Spleen (tissue), 11 donors: ENCODE measurements around the gene CNNM3. TPM values are rescaled to one million over a fixed set of nuclear protein-coding genes. Genes with fewer than 3 reads are reported as not detected.

Experiments used
- DNase-seq: peaks from one replicate; pipeline ENCODE4 v3.0.0-alpha.2; 2020
- H3K27ac ChIP-seq, 8 donors: fragments of 200-600 bp; sonication (generic) in 7 of 8; 1 replicate in 4 of 8; 2 replicates in 4 of 8; pipeline versions ENCODE4 v1.5.0 to v1.8.0; 2016 to 2021; ENCODE audit warnings: inconsistent platforms in 4 of 8, mild to moderate bottlenecking in 4 of 8, moderate library complexity in 1 of 8
- H3K27me3 ChIP-seq, 7 donors: fragments of 200-600 bp; sonication (generic) in 6 of 7; replicated peaks in 1 of 7; 1 replicate in 4 of 7; 2 replicates in 3 of 7; pipeline versions ENCODE4 v1.5.0 to v1.8.0; 2016 to 2021; ENCODE audit warnings: inconsistent platforms in 3 of 7, mild to moderate bottlenecking in 1 of 7
- H3K36me3 ChIP-seq, 6 donors: fragments of 200-600 bp; sonication (generic) in 5 of 6; 1 replicate in 4 of 6; 2 replicates in 2 of 6; pipeline versions ENCODE4 v1.5.0 to v1.8.0; 2016 to 2021; ENCODE audit warnings: inconsistent platforms in 2 of 6
- H3K4me1 ChIP-seq, 6 donors: fragments of 200-600 bp; sonication (generic) in 5 of 6; 1 replicate in 3 of 6; 2 replicates in 3 of 6; pipeline versions ENCODE4 v1.5.0 to v1.8.0; 2016 to 2021; ENCODE audit warnings: inconsistent platforms in 3 of 6
- H3K4me3 ChIP-seq, 8 donors: fragments of 200-600 bp; sonication (generic) in 7 of 8; 1 replicate in 4 of 8; 2 replicates in 4 of 8; pipeline versions ENCODE4 v1.5.0 to v1.8.0; 2016 to 2021; ENCODE audit warnings: inconsistent platforms in 4 of 8, mild to moderate bottlenecking in 4 of 8, moderate library complexity in 2 of 8
- H3K9me3 ChIP-seq, 8 donors: fragments of 200-600 bp; sonication (generic) in 7 of 8; 1 replicate in 4 of 8; 2 replicates in 4 of 8; pipeline versions ENCODE4 v1.5.0 to v1.8.0; 2016 to 2021; ENCODE audit warnings: inconsistent platforms in 4 of 8
- POLR2A ChIP-seq, 3 donors: fragments of 450-650 bp; IDR thresholded peaks; one replicate each; pipeline ENCODE4 v1.5.1; 2017; ENCODE audit warnings: antibody characterized with exemption in 3 of 3, mild to moderate bottlenecking in 1 of 3
- POLR2AphosphoS5 ChIP-seq, 3 donors: sonication (generic); formaldehyde crosslinking; IDR thresholded peaks; one replicate each; pipeline ENCODE4 v1.5.1; 2017; ENCODE audit warnings: antibody characterized with exemption in 3 of 3
- WGBS, 5 donors: extraction: QIAGEN DNeasy Blood & Tissue Kit in 3 of 5; methylation state at CpG; one replicate each; pipeline versions ENCODE4 v1.1.5 to v1.1.7; 2013 to 2018; 5-methylcytosine and 5-hydroxymethylcytosine counted together
- intact Hi-C: fragments of 100-400 bp; cut with DNase I; formaldehyde crosslinking; loops from one replicate; pipeline ENCODE4 v1.15.0; 2023; ENCODE audit warnings: low total_unique reads
- polyA plus RNA-seq, 3 donors: library from polyadenylated mRNA; stranded (reverse); fragments of 200-250 nt; gene quantifications; one replicate each; pipeline ENCODE4 v1.2.1, GENCODE V29; 2013
- total RNA-seq, 7 donors: library from RNA; depleted of rRNA in 3 of 7; stranded (reverse); fragments of >200 nt in 3 of 7; fragmentation: NEBNext Ultra II Directional in 4 of 7; extraction: Animal tissue kit (Norgen Biotek cat#: 25700) in 4 of 7; gene quantifications; one replicate each; pipeline versions ENCODE4 v1.1.0 to v1.2.1, GENCODE V29; 2016 to 2021
- TF ChIP-seq, protein P1 (sequence below), 11 experiments: fragments of 200-600 bp in 7 of 11; fragments of 450-650 bp in 4 of 11; sonication (generic) in 4 of 11; IDR thresholded peaks in 8 of 11; conservative IDR thresholded peaks in 3 of 11; 1 replicate in 7 of 11; 2 replicates in 4 of 11; pipeline versions ENCODE4 v1.4.0 to v1.8.0; 2016 to 2021; ENCODE audit warnings: antibody characterized with exemption in 11 of 11, inconsistent platforms in 4 of 11, mild to moderate bottlenecking in 1 of 11
- donor health status: healthy with polysubstance abuse.
- donor health status: DM: no; HTN: no; CAD: no; lungs with moderate emphysema.
- donor health status: DM: no; HTN: no; CAD: no.
- donor health status: Bipolar disorder and iron deficiency.
- donor health status: healthy.
- donor health status: DM: no; HTN: no; CAD: no.
- donor health status: DM: yes; HTN: yes; CAD: no.

Gene CNNM3
- total and polyA plus RNA-seq, 10 donors: 3.7 to 37.8 (median 23.2) TPM

GRCh38 chr2:96828436-96828835 lies 12.4 kb downstream of the CNNM3 start:
- no peak overlapping the region for H3K27ac ChIP-seq
- DNase-seq: peak; percentile 68
- peaks cover 0 to 100% (median 84%) of the 10 kb centered on the region in 6 donors for H3K36me3 ChIP-seq
- TF ChIP-seq POLR2AphosphoS5 (IDR thresholded peaks at IDR 0.05) (no peak), POLR2A (IDR thresholded peaks at IDR 0.05) (no peak)
- TF ChIP-seq, protein P1, sequence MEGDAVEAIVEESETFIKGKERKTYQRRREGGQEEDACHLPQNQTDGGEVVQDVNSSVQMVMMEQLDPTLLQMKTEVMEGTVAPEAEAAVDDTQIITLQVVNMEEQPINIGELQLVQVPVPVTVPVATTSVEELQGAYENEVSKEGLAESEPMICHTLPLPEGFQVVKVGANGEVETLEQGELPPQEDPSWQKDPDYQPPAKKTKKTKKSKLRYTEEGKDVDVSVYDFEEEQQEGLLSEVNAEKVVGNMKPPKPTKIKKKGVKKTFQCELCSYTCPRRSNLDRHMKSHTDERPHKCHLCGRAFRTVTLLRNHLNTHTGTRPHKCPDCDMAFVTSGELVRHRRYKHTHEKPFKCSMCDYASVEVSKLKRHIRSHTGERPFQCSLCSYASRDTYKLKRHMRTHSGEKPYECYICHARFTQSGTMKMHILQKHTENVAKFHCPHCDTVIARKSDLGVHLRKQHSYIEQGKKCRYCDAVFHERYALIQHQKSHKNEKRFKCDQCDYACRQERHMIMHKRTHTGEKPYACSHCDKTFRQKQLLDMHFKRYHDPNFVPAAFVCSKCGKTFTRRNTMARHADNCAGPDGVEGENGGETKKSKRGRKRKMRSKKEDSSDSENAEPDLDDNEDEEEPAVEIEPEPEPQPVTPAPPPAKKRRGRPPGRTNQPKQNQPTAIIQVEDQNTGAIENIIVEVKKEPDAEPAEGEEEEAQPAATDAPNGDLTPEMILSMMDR (IDR thresholded peaks at IDR 0.05 in 8 of 11, conservative IDR thresholded peaks at IDR 0.05 in 3 of 11): no peak
- no peaks in the 10 kb centered on the region for H3K9me3 ChIP-seq
- H3K4me1 ChIP-seq: peaks cover 0 to 27% (median 14%) of the 10 kb centered on the region in 6 donors
- no peak overlapping the region for H3K4me3 ChIP-seq
- H3K27me3 ChIP-seq: no peaks in the 10 kb centered on the region
- intact Hi-C loops: no loop called here
- WGBS, 5 donors: 92 to 98% (median 96%) methylated on average over 14 of the region's 14 CpGs

GRCh38 chr2:96828874-96829273 lies 12.8 kb downstream of the CNNM3 start:
- Histone ChIP-seq H3K9me3 (no peaks in the 10 kb centered on the region), H3K4me1 (peaks cover 0 to 27% (median 15%) of the 10 kb centered on the region in 6 donors), H3K27me3 (no peaks in the 10 kb centered on the region), H3K27ac (no peak overlapping the region), H3K4me3 (no peak overlapping the region), H3K36me3 (peaks cover 0 to 100% (median 84%) of the 10 kb centered on the region in 6 donors)
- intact Hi-C loops: no loop called here
- peak; percentile 59 for DNase-seq
- TF ChIP-seq POLR2A (IDR thresholded peaks at IDR 0.05) (no peak), POLR2AphosphoS5 (IDR thresholded peaks at IDR 0.05) (no peak)
- TF ChIP-seq, protein P1 (IDR thresholded peaks at IDR 0.05 in 8 of 11, conservative IDR thresholded peaks at IDR 0.05 in 3 of 11): no peak
- WGBS, 5 donors: 94 to 98% (median 96%) methylated on average over 13 of the region's 13 CpGs

DNA sequence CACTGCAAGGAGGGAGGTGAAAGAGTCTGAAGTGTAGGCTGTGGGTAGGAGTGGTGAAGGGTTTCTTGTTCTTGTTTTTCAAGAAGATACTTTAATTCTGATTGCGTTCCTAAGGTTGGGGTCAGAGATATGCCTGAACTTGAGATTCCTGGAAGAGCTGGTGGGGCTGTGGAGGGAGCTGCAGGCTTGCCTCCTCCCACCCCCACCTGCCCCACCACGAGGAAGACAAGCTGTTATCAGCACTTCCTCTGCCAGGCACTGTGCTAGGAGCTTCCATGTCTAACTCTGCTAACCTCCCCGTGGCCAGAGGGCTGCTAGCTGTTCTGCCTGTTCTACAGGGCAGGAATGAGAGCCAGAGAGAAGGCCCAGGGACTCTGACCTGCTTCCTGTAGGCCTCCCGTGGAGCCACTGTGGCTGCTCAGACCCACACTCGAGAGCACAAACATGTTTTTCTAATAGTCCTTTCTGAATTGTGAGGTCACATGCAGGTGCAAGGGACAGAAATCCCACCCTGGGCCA lies 14.0 kb downstream of the CNNM3 start:
- H3K4me3 ChIP-seq: no peak overlapping the region
- peak; percentile 64 for DNase-seq
- peaks cover 0 to 23% (median 13%) of the 10 kb centered on the region in 6 donors for H3K4me1 ChIP-seq
- intact Hi-C loops: no loop called here
- H3K27ac ChIP-seq: peak overlapping the region in 1 of 8 donors; percentile 17
- H3K9me3 ChIP-seq: no peaks in the 10 kb centered on the region
- H3K27me3 ChIP-seq: no peaks in the 10 kb centered on the region
- TF ChIP-seq POLR2A (IDR thresholded peaks at IDR 0.05) (no peak), POLR2AphosphoS5 (IDR thresholded peaks at IDR 0.05) (no peak)
- TF ChIP-seq, protein P1 (IDR thresholded peaks at IDR 0.05 in 8 of 11, conservative IDR thresholded peaks at IDR 0.05 in 3 of 11): no peak
- WGBS, 5 donors: 63 to 75% (median 68%) methylated on average over 5 of the region's 5 CpGs
- H3K36me3 ChIP-seq: peaks cover 0 to 99% (median 84%) of the 10 kb centered on the region in 6 donors

GRCh38 chr2:96831679-96832078 lies 15.6 kb downstream of the CNNM3 start:
- intact Hi-C loops: no loop called here
- Histone ChIP-seq H3K27me3 (no peaks in the 10 kb centered on the region), H3K4me3 (no peak overlapping the region), H3K36me3 (peaks cover 0 to 92% (median 71%) of the 10 kb centered on the region in 6 donors), H3K4me1 (peaks cover 0 to 23% (median 13%) of the 10 kb centered on the region in 6 donors), H3K27ac (peak overlapping the region in 5 of 8 donors; percentile 56 to 77 (median 66)), H3K9me3 (no peaks in the 10 kb centered on the region)
- TF ChIP-seq POLR2AphosphoS5 (IDR thresholded peaks at IDR 0.05): peak in 1 of 3 donors; percentile 27
- TF ChIP-seq, protein P1 (IDR thresholded peaks at IDR 0.05 in 8 of 11, conservative IDR thresholded peaks at IDR 0.05 in 3 of 11): no peak
- 79 to 92% (median 87%) methylated on average over 10 of the region's 10 CpGs for WGBS, 5 donors
- no peak for DNase-seq
